OCI-LY1 (cell line): ENCODE data around the gene LYRM9.

Experiments used
- H2AFZ ChIP-seq: fragments of 200-600 bp; sonication (generic), shearing (Covaris generic); 2 replicates; pipeline ENCODE4 v1.6.0; 2014; ENCODE audit warnings: antibody characterized with exemption, mild to moderate bottlenecking, low read length
- H3F3A ChIP-seq: fragments of 200-600 bp; sonication (generic), shearing (Covaris generic); 2 replicates; pipeline ENCODE4 v1.6.0; 2014; ENCODE audit warnings: mild to moderate bottlenecking, antibody characterized with exemption, low read length, moderate library complexity; ENCODE audit not compliant: insufficient read depth
- H3K27ac ChIP-seq: fragments of 200-600 bp; sonication (generic); 2 replicates; pipeline ENCODE4 v1.5.1; 2014; ENCODE audit warnings: low read length, mixed run types, mild to moderate bottlenecking, low read depth; ENCODE audit not compliant: poor library complexity, severe bottlenecking
- H3K27me3 ChIP-seq: fragments of 200-600 bp; sonication (generic); 2 replicates; pipeline ENCODE4 v1.6.0; 2014; ENCODE audit warnings: antibody characterized with exemption, mild to moderate bottlenecking, low read length, moderate library complexity; ENCODE audit not compliant: insufficient read depth
- H3K36me3 ChIP-seq: fragments of 200-600 bp; sonication (generic); 2 replicates; pipeline ENCODE4 v1.6.1; 2014; ENCODE audit warnings: mild to moderate bottlenecking, antibody characterized with exemption, low read length, moderate library complexity, mixed read lengths; ENCODE audit not compliant: insufficient read depth
- H3K4me1 ChIP-seq: fragments of 200-600 bp; sonication (generic); 2 replicates; pipeline ENCODE4 v1.5.1; 2014; ENCODE audit warnings: mild to moderate bottlenecking, low read length, moderate library complexity; ENCODE audit not compliant: insufficient read depth, severe bottlenecking
- H3K4me2 ChIP-seq: fragments of 200-600 bp; sonication (generic), shearing (Covaris generic); 2 replicates; pipeline ENCODE4 v1.6.1; 2014; ENCODE audit warnings: low read length
- H3K4me3 ChIP-seq: fragments of 200-600 bp; sonication (generic); 2 replicates; pipeline ENCODE4 v1.5.1; 2014; ENCODE audit warnings: low read length, low read depth, mild to moderate bottlenecking, mixed read lengths; ENCODE audit not compliant: poor library complexity, severe bottlenecking
- H3K79me2 ChIP-seq: fragments of 200-600 bp; shearing (Covaris generic); 2 replicates; pipeline ENCODE4 v1.6.1; 2016; ENCODE audit warnings: mixed run types, low read length, mixed read lengths; ENCODE audit not compliant: insufficient read depth
- H3K9ac ChIP-seq: fragments of 200-600 bp; sonication (generic), shearing (Covaris generic); 2 replicates; pipeline ENCODE4 v1.6.1; 2014; ENCODE audit warnings: mild to moderate bottlenecking, low read length, mixed read lengths
- H3K9me2 ChIP-seq: fragments of 200-600 bp; sonication (generic), shearing (Covaris generic); 2 replicates; pipeline ENCODE4 v1.6.1; 2014; ENCODE audit warnings: low read depth, mild to moderate bottlenecking, low read length, mixed read lengths
- H3K9me3 ChIP-seq: fragments of 200-600 bp; shearing (Covaris generic); 2 replicates; pipeline ENCODE4 v1.6.1; 2014; ENCODE audit warnings: low read length, mixed read lengths
- H4K20me1 ChIP-seq: fragments of 200-600 bp; sonication (generic), shearing (Covaris generic); 2 replicates; pipeline ENCODE4 v1.6.0; 2016; ENCODE audit warnings: mild to moderate bottlenecking, low read length; ENCODE audit not compliant: insufficient read depth
- EZH2 ChIP-seq: fragments of 200-600 bp; sonication (generic), shearing (Covaris generic); IDR thresholded peaks from 2 replicates; pipeline ENCODE4 v1.8.0; 2017; ENCODE audit warnings: borderline replicate concordance, mixed run types, mild to moderate bottlenecking, antibody characterized with exemption, low read length, moderate library complexity, mixed read lengths
- TF ChIP-seq, protein P1 (sequence below): fragments of 200-600 bp; sonication (generic), shearing (Covaris generic); IDR thresholded peaks from 2 replicates; pipeline ENCODE4 v1.5.1; 2017; ENCODE audit warnings: mild to moderate bottlenecking, antibody characterized with exemption, low read length, moderate library complexity, mixed read lengths

Gene LYRM9

DNA sequence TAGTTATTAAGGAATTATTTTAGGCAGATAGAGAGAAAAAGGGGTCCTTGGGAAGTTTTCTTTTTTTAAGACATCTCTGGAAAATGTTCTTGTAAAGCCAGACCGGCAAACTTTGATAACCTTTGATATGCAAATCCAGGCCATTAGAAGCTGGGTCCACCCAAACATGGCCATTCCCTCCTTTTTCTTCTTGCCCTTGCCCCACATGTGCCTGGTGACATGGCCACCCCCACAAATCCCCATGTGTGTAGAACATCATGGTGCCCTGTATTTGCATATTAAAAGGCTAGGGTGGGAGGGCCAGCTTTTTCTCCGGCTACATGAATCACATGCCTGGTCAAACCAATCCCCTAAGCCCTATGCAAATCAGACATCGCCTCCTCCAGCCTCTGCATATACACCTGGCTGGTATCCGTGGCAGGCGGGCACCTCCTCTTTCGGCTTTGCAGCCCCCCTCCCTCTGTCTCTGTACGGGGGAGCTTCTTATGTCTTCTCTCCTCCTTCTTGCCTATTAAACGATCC is 43.9 kb upstream of the LYRM9 start:
- H3K9ac ChIP-seq = no peak overlapping the region
- H3K36me3 ChIP-seq = no peaks in the 10 kb centered on the region
- H3K4me3 ChIP-seq = no peak overlapping the region
- no peaks in the 10 kb centered on the region for H3K79me2 ChIP-seq
- H3K27me3 ChIP-seq = no peaks in the 10 kb centered on the region; the same call in 1 of the 2 replicates
- H3K9me2 ChIP-seq = no peaks in the 10 kb centered on the region
- H3K27ac ChIP-seq = no peak overlapping the region
- no peaks in the 10 kb centered on the region for H3K9me3 ChIP-seq
- no peak overlapping the region for H2AFZ ChIP-seq
- H3K4me1 ChIP-seq = no peaks in the 10 kb centered on the region
- no peaks in the 10 kb centered on the region for H3F3A ChIP-seq
- no peak overlapping the region for H3K4me2 ChIP-seq
- no peaks in the 10 kb centered on the region for H4K20me1 ChIP-seq
- TF ChIP-seq, protein P1, sequence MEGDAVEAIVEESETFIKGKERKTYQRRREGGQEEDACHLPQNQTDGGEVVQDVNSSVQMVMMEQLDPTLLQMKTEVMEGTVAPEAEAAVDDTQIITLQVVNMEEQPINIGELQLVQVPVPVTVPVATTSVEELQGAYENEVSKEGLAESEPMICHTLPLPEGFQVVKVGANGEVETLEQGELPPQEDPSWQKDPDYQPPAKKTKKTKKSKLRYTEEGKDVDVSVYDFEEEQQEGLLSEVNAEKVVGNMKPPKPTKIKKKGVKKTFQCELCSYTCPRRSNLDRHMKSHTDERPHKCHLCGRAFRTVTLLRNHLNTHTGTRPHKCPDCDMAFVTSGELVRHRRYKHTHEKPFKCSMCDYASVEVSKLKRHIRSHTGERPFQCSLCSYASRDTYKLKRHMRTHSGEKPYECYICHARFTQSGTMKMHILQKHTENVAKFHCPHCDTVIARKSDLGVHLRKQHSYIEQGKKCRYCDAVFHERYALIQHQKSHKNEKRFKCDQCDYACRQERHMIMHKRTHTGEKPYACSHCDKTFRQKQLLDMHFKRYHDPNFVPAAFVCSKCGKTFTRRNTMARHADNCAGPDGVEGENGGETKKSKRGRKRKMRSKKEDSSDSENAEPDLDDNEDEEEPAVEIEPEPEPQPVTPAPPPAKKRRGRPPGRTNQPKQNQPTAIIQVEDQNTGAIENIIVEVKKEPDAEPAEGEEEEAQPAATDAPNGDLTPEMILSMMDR = no peak
- no peak for TF ChIP-seq EZH2

DNA sequence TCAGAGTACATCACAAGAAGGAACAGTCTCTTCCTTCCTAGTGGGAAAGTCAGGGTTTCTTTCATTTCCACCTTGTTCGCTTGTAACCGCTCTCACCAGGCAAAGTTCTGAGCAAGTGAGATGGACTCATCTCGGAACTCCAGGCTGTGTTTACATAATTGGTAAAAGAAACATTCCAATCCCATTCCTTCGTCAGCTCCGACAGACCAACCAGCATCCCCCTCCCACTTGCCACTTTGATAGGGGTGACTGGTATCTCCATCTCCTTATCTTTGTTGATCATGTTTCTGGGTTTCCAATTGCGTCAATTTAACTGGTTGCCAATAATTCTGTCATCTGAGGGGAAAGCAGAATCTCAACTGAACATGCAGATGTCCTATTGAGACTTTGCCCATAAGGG is 36.8 kb upstream of the LYRM9 start:
- Histone ChIP-seq H4K20me1 (no peaks in the 10 kb centered on the region), H3K4me3 (no peak overlapping the region), H3K27ac (no peak overlapping the region), H3K79me2 (no peaks in the 10 kb centered on the region), H3K9ac (no peak overlapping the region), H3K9me3 (no peaks in the 10 kb centered on the region), H3F3A (no peaks in the 10 kb centered on the region), H3K9me2 (no peaks in the 10 kb centered on the region), H3K36me3 (no peaks in the 10 kb centered on the region), H2AFZ (no peak overlapping the region), H3K4me2 (no peak overlapping the region), H3K27me3 (no peaks in the 10 kb centered on the region), H3K4me1 (no peaks in the 10 kb centered on the region)
- TF ChIP-seq, protein P1 = no peak
- no peak for TF ChIP-seq EZH2

DNA sequence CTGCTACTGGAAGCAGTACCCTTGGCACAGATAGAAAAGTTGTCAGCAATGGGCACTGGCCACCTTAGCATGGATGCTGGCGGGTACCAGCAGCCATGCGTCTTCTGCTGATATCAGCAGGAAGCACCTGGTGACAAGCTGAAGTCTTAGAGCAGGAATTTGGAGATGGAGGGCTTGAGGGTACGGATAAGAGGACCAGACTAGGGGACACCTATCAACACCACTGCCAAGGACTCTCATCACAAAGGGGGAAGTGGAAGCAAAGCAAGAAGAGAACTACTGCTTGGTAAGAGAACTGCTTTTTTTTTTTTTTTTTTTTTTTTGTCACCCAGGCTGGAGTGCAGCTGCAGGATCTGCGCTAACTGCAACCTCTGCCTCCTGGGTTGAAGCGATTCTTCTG is 35.4 kb upstream of the LYRM9 start:
- no peak overlapping the region for H3K9ac ChIP-seq

More for the DNA sequence above, 35.4 kb upstream of the LYRM9 start:
- H2AFZ ChIP-seq = no peak overlapping the region
- no peaks in the 10 kb centered on the region for H3K9me2 ChIP-seq
- H3K4me2 ChIP-seq = no peak overlapping the region
- no peaks in the 10 kb centered on the region for H3K27me3 ChIP-seq
- no peak overlapping the region for H3K4me3 ChIP-seq
- no peaks in the 10 kb centered on the region for H4K20me1 ChIP-seq
- no peaks in the 10 kb centered on the region for H3K79me2 ChIP-seq
- H3K36me3 ChIP-seq = no peaks in the 10 kb centered on the region
- H3K4me1 ChIP-seq = no peaks in the 10 kb centered on the region
- no peaks in the 10 kb centered on the region for H3K9me3 ChIP-seq
- no peaks in the 10 kb centered on the region for H3F3A ChIP-seq
- TF ChIP-seq, protein P1 = no peak
- TF ChIP-seq EZH2 = no peak
- no peak overlapping the region for H3K27ac ChIP-seq
